Activated CD8-positive, alpha-beta memory T cell treated with anti-CD3 and anti-CD28 coated beads, Interleukin-2, amount 10 ng/mL, durations not matched to agents 7 days and 5 days (primary cell): ENCODE results near the gene GULP1. TPM values are rescaled to one million over a fixed set of nuclear protein-coding genes. Genes with fewer than 3 reads are reported as not detected.
"Not testable (repeated sequence)": the region's sequence is repeated elsewhere in the genome, so short reads cannot be mapped to it uniquely, and the experiment has no call there.

Experiments
- ATAC-seq: fragments of 150-1000 bp; cut with Tn5 transposase; one replicate; pipeline ENCODE4 v1.10.0; 2021; ENCODE audit warnings: moderate library complexity
- CTCF ChIA-PET: fragments of 350-600 bp; sonication (Branson Sonifier 250); formaldehyde crosslinking; loops from one replicate; lab custom pipeline; 2021; ENCODE audit warnings: antibody characterized with exemption; lab: Charles Lee
- DNase-seq: peaks from one replicate; pipeline ENCODE4 v3.0.0-alpha.2; 2020
- H3K27ac Mint-ChIP-seq: one replicate; pipeline ENCODE4 v1.8.0; 2021; ENCODE audit warnings: mild to moderate bottlenecking, mixed read lengths
- H3K27me3 Mint-ChIP-seq: one replicate; pipeline ENCODE4 v1.8.0; 2021; ENCODE audit warnings: mixed read lengths
- H3K36me3 Mint-ChIP-seq: one replicate; pipeline ENCODE4 v1.8.0; 2021; ENCODE audit warnings: mild to moderate bottlenecking, mixed read lengths
- H3K4me1 Mint-ChIP-seq: one replicate; pipeline ENCODE4 v1.8.0; 2021; ENCODE audit warnings: mixed read lengths
- H3K4me3 Mint-ChIP-seq: one replicate; pipeline ENCODE4 v1.8.0; 2021; ENCODE audit warnings: mild to moderate bottlenecking, moderate library complexity, mixed read lengths
- H3K9me3 Mint-ChIP-seq: one replicate; pipeline ENCODE4 v1.8.0; 2022; ENCODE audit warnings: low read depth, mixed read lengths
- total RNA-seq, 2 experiments: library from RNA; stranded (reverse); gene quantifications; one replicate each; pipeline ENCODE4 v1.2.3, GENCODE V29; 2021

The GULP1 gene
- total RNA-seq, 2 experiments from 2014 or later = not detected

- H3K4me3 Mint-ChIP-seq = no peak overlapping the region
- H3K27me3 Mint-ChIP-seq = no peaks in the 10 kb centered on the region
- CTCF ChIA-PET = no interaction called here
- DNase-seq = no peak
- H3K9me3 Mint-ChIP-seq = peaks cover 2% of the 10 kb centered on the region
- no peaks in the 10 kb centered on the region for H3K36me3 Mint-ChIP-seq
- no peak overlapping the region for H3K27ac Mint-ChIP-seq
- H3K4me1 Mint-ChIP-seq = no peaks in the 10 kb centered on the region
- ATAC-seq = no peak
Measured at GRCh38 chr2:188443207-188443606, 151.5 kb downstream of the GULP1 start.

- Mint-ChIP-seq H3K4me3 (no peak overlapping the region), H3K27ac (no peak overlapping the region), H3K36me3 (no peaks in the 10 kb centered on the region), H3K9me3 (peaks cover 2% of the 10 kb centered on the region), H3K27me3 (no peaks in the 10 kb centered on the region), H3K4me1 (no peaks in the 10 kb centered on the region)
- DNase-seq = no peak
- CTCF ChIA-PET = no interaction called here
- no peak for ATAC-seq
Measured at GRCh38 chr2:188444106-188444835, 152.6 kb downstream of the GULP1 start.

- H3K9me3 Mint-ChIP-seq = peaks cover 3% of the 10 kb centered on the region
- no peak overlapping the region for H3K4me3 Mint-ChIP-seq
- H3K4me1 Mint-ChIP-seq = no peaks in the 10 kb centered on the region
- CTCF ChIA-PET = no interaction called here
- no peak overlapping the region for H3K27ac Mint-ChIP-seq
- DNase-seq = no peak
- no peaks in the 10 kb centered on the region for H3K27me3 Mint-ChIP-seq
- no peak for ATAC-seq
- no peaks in the 10 kb centered on the region for H3K36me3 Mint-ChIP-seq
Measured at GRCh38 chr2:188449561-188449960, 157.9 kb downstream of the GULP1 start.

GRCh38 chr2:188449971-188450370, 158.3 kb downstream of the GULP1 start:
- CTCF ChIA-PET = no interaction called here
- DNase-seq (no peak), ATAC-seq (no peak)
- Mint-ChIP-seq H3K4me1 (no peaks in the 10 kb centered on the region), H3K27ac (no peak overlapping the region), H3K36me3 (no peaks in the 10 kb centered on the region), H3K27me3 (no peaks in the 10 kb centered on the region), H3K4me3 (no peak overlapping the region), H3K9me3 (peaks cover 3% of the 10 kb centered on the region)

- CTCF ChIA-PET = no interaction called here
- ATAC-seq (no peak), DNase-seq (no peak)
- Mint-ChIP-seq H3K4me1 (no peaks in the 10 kb centered on the region), H3K36me3 (no peaks in the 10 kb centered on the region), H3K27ac (no peak overlapping the region), H3K9me3 (peaks cover 3% of the 10 kb centered on the region), H3K4me3 (no peak overlapping the region), H3K27me3 (no peaks in the 10 kb centered on the region)
Measured at GRCh38 chr2:188450732-188451483, 159.2 kb downstream of the GULP1 start.

- peaks cover 3% of the 10 kb centered on the region for H3K9me3 Mint-ChIP-seq
- H3K27ac Mint-ChIP-seq = no peak overlapping the region
- no peaks in the 10 kb centered on the region for H3K4me1 Mint-ChIP-seq
- CTCF ChIA-PET = no interaction called here
- H3K36me3 Mint-ChIP-seq = no peaks in the 10 kb centered on the region
- no peak overlapping the region for H3K4me3 Mint-ChIP-seq
- no peaks in the 10 kb centered on the region for H3K27me3 Mint-ChIP-seq
- ATAC-seq (no peak), DNase-seq (no peak)
Measured at GRCh38 chr2:188452084-188452483, 160.4 kb downstream of the GULP1 start.

GRCh38 chr2:188456114-188456909, 164.6 kb downstream of the GULP1 start:
- Mint-ChIP-seq H3K36me3 (no peaks in the 10 kb centered on the region), H3K27me3 (no peaks in the 10 kb centered on the region), H3K4me3 (no peak overlapping the region), H3K9me3 (peaks cover 3% of the 10 kb centered on the region), H3K27ac (no peak overlapping the region), H3K4me1 (no peaks in the 10 kb centered on the region)
- no peak for DNase-seq
- CTCF ChIA-PET = no interaction called here
- ATAC-seq = no peak

GRCh38 chr2:188459061-188459460, 167.4 kb downstream of the GULP1 start:
- H3K9me3 Mint-ChIP-seq = peaks cover 3% of the 10 kb centered on the region
- no peak overlapping the region for H3K27ac Mint-ChIP-seq
- CTCF ChIA-PET = no interaction called here
- no peaks in the 10 kb centered on the region for H3K27me3 Mint-ChIP-seq
- DNase-seq (no peak), ATAC-seq (no peak)
- H3K4me3 Mint-ChIP-seq = no peak overlapping the region
- no peaks in the 10 kb centered on the region for H3K4me1 Mint-ChIP-seq
- H3K36me3 Mint-ChIP-seq = no peaks in the 10 kb centered on the region

- ATAC-seq, CTCF ChIA-PET, H3K36me3 Mint-ChIP-seq, H3K4me1 Mint-ChIP-seq, H3K27me3 Mint-ChIP-seq, DNase-seq, H3K4me3 Mint-ChIP-seq, H3K27ac Mint-ChIP-seq, H3K9me3 Mint-ChIP-seq: not testable (repeated sequence)
Measured at GRCh38 chr2:188466078-188466477, 174.4 kb downstream of the GULP1 start.

GRCh38 chr2:188466761-188467160, 175.1 kb downstream of the GULP1 start:
- H3K27ac Mint-ChIP-seq = no peak overlapping the region
- no peak overlapping the region for H3K4me3 Mint-ChIP-seq
- H3K4me1 Mint-ChIP-seq = no peaks in the 10 kb centered on the region
- no peak for DNase-seq
- no peaks in the 10 kb centered on the region for H3K27me3 Mint-ChIP-seq
- no peaks in the 10 kb centered on the region for H3K9me3 Mint-ChIP-seq
- CTCF ChIA-PET = no interaction called here
- H3K36me3 Mint-ChIP-seq = no peaks in the 10 kb centered on the region
- no peak for ATAC-seq

GRCh38 chr2:188471166-188471565, 179.5 kb downstream of the GULP1 start:
- H3K27me3 Mint-ChIP-seq = no peaks in the 10 kb centered on the region
- H3K27ac Mint-ChIP-seq = no peak overlapping the region
- no peak for DNase-seq
- no peaks in the 10 kb centered on the region for H3K4me1 Mint-ChIP-seq
- CTCF ChIA-PET = no interaction called here
- ATAC-seq = no peak
- no peak overlapping the region for H3K4me3 Mint-ChIP-seq
- H3K9me3 Mint-ChIP-seq = no peaks in the 10 kb centered on the region
- H3K36me3 Mint-ChIP-seq = no peaks in the 10 kb centered on the region

- Mint-ChIP-seq H3K4me3 (no peak overlapping the region), H3K36me3 (no peaks in the 10 kb centered on the region), H3K9me3 (no peaks in the 10 kb centered on the region), H3K27me3 (no peaks in the 10 kb centered on the region), H3K4me1 (no peaks in the 10 kb centered on the region), H3K27ac (no peak overlapping the region)
- CTCF ChIA-PET = no interaction called here
- DNase-seq = no peak
- no peak for ATAC-seq
Measured at GRCh38 chr2:188473306-188473705, 181.6 kb downstream of the GULP1 start.

GRCh38 chr2:188474316-188474715, 182.6 kb downstream of the GULP1 start:
- Mint-ChIP-seq H3K4me3 (no peak overlapping the region), H3K27me3 (no peaks in the 10 kb centered on the region), H3K27ac (no peak overlapping the region), H3K4me1 (no peaks in the 10 kb centered on the region), H3K36me3 (no peaks in the 10 kb centered on the region), H3K9me3 (no peaks in the 10 kb centered on the region)
- DNase-seq (no peak), ATAC-seq (no peak)
- CTCF ChIA-PET = no interaction called here
